ENCODE results near the gene EXD3.
A peak's percentile ranks its signal among the peaks of the same experiment; 100 is the strongest.

EXD3 gene

GRCh38 chr9:137293094-137293481 lies 129.9 kb downstream of the EXD3 start:
- H3K27me3 ChIP-seq (ENCODE audit: insufficient read depth, low read depth) = peaks cover 47% of the 10 kb centered on the region
- no peaks in the 10 kb centered on the region for H3K36me3 ChIP-seq (ENCODE audit: insufficient read depth)
- H3K27ac ChIP-seq = no peak overlapping the region
- H2AFZ ChIP-seq (ENCODE audit: low read depth) = no peak overlapping the region
- no peak overlapping the region for H3K9ac ChIP-seq
- H3K4me1 ChIP-seq (ENCODE audit: low read depth, poor library complexity, severe bottlenecking) = no peaks in the 10 kb centered on the region
- no peaks in the 10 kb centered on the region for H3K79me2 ChIP-seq (ENCODE audit: insufficient read depth, low read depth)
- no peak for TF ChIP-seq CTCF (conservative IDR thresholded peaks at IDR 0.05; ENCODE audit: low read depth, low read length)
- no peak overlapping the region for H3K4me3 ChIP-seq (IDR thresholded peaks at IDR 0.05; ENCODE audit: insufficient read depth, low read depth, low read length)
- no peaks in the 10 kb centered on the region for H4K20me1 ChIP-seq (ENCODE audit: insufficient read depth)
- H3K4me2 ChIP-seq = no peak overlapping the region

GRCh38 chr9:137286975-137287383 lies 136.0 kb downstream of the EXD3 start:
- H2AFZ ChIP-seq (ENCODE audit: low read depth) = no peak overlapping the region

GRCh38 chr9:137281345-137282116 lies 141.4 kb downstream of the EXD3 start:
- Histone ChIP-seq H4K20me1 (ENCODE audit: insufficient read depth) (no peaks in the 10 kb centered on the region), H3K4me3 (IDR thresholded peaks at IDR 0.05; ENCODE audit: insufficient read depth, low read depth, low read length) (no peak overlapping the region), H3K36me3 (ENCODE audit: insufficient read depth) (no peaks in the 10 kb centered on the region), H2AFZ (ENCODE audit: low read depth) (no peak overlapping the region), H3K79me2 (ENCODE audit: insufficient read depth, low read depth) (no peaks in the 10 kb centered on the region), H3K27ac (no peak overlapping the region), H3K4me1 (ENCODE audit: low read depth, poor library complexity, severe bottlenecking) (peaks cover 7% of the 10 kb centered on the region), H3K9ac (no peak overlapping the region), H3K27me3 (ENCODE audit: insufficient read depth, low read depth) (0 out of 2 replicates have a peak, but pooled peaks cover 7% of the 10 kb centered on the region), H3K4me2 (no peak overlapping the region)
- no peak for TF ChIP-seq CTCF (conservative IDR thresholded peaks at IDR 0.05; ENCODE audit: low read depth, low read length)

More at GRCh38 chr9:137286975-137287383, 136.0 kb downstream of the EXD3 start:
- Histone ChIP-seq H3K4me3 (IDR thresholded peaks at IDR 0.05; ENCODE audit: insufficient read depth, low read depth, low read length) (no peak overlapping the region), H3K79me2 (ENCODE audit: insufficient read depth, low read depth) (no peaks in the 10 kb centered on the region), H3K9ac (no peak overlapping the region), H3K27me3 (ENCODE audit: insufficient read depth, low read depth) (0 out of 2 replicates have a peak, but pooled peaks cover 10% of the 10 kb centered on the region), H3K27ac (no peak overlapping the region), H3K36me3 (ENCODE audit: insufficient read depth) (no peaks in the 10 kb centered on the region), H3K4me1 (ENCODE audit: low read depth, poor library complexity, severe bottlenecking) (peaks cover 15% of the 10 kb centered on the region), H3K4me2 (no peak overlapping the region), H4K20me1 (ENCODE audit: insufficient read depth) (no peaks in the 10 kb centered on the region)
- TF ChIP-seq CTCF (conservative IDR thresholded peaks at IDR 0.05; ENCODE audit: low read depth, low read length) = peak; percentile 60

GRCh38 chr9:137280474-137281344 lies 142.3 kb downstream of the EXD3 start:
- Histone ChIP-seq H3K36me3 (ENCODE audit: insufficient read depth) (no peaks in the 10 kb centered on the region), H4K20me1 (ENCODE audit: insufficient read depth) (no peaks in the 10 kb centered on the region), H3K27ac (no peak overlapping the region), H3K9ac (no peak overlapping the region), H3K4me1 (ENCODE audit: low read depth, poor library complexity, severe bottlenecking) (peaks cover under 1% of the 10 kb centered on the region), H3K79me2 (ENCODE audit: insufficient read depth, low read depth) (no peaks in the 10 kb centered on the region), H2AFZ (ENCODE audit: low read depth) (no peak overlapping the region), H3K4me2 (no peak overlapping the region), H3K4me3 (IDR thresholded peaks at IDR 0.05; ENCODE audit: insufficient read depth, low read depth, low read length) (no peak overlapping the region), H3K27me3 (ENCODE audit: insufficient read depth, low read depth) (0 out of 2 replicates have a peak, but pooled peaks cover 7% of the 10 kb centered on the region)
- TF ChIP-seq CTCF (conservative IDR thresholded peaks at IDR 0.05; ENCODE audit: low read depth, low read length) = no peak
